Myocyte (in vitro differentiated cells): Measurements from ENCODE around the gene GPRC5C. TPM values are rescaled to one million over a fixed set of nuclear protein-coding genes. Genes with fewer than 3 reads are reported as not detected.

Experiments used
- total RNA-seq: library from RNA; depleted of rRNA; stranded (reverse); fragments of >200 nt; gene quantifications from 2 replicates; pipeline ENCODE4 v1.2.3, GENCODE V29; 2014

Gene GPRC5C
- total RNA-seq, 1 donor from 2014 or later = not detected

Other genes starting within 250 kb of the GPRC5C start
- 239 and 288 TPM in 2 replicates for gene RPL38, start 228.4 kb upstream of the GPRC5C start, total RNA-seq
- gene TTYH2, start 218.5 kb upstream of the GPRC5C start, total RNA-seq = 1.4 and 8.8 TPM in 2 replicates
- gene DNAI2, start 157.9 kb upstream of the GPRC5C start, total RNA-seq = not detected in 2 replicates
- not detected in 2 replicates for gene KIF19, start 105.9 kb upstream of the GPRC5C start, total RNA-seq
- gene BTBD17, start 70.2 kb upstream of the GPRC5C start, total RNA-seq = not detected in 2 replicates
- gene GPR142, start 64.6 kb upstream of the GPRC5C start, total RNA-seq = not detected in 2 replicates
- not detected in 2 replicates for gene CD300A, start 34.5 kb downstream of the GPRC5C start, total RNA-seq
- gene CD300LB, start 99.4 kb downstream of the GPRC5C start, total RNA-seq = not detected in 2 replicates
- gene CD300C, start 114.0 kb downstream of the GPRC5C start, total RNA-seq = not detected in 2 replicates
- gene CD300H, start 135.4 kb downstream of the GPRC5C start, total RNA-seq = not detected in 2 replicates
- gene CD300LD, start 160.2 kb downstream of the GPRC5C start, total RNA-seq = not detected in 2 replicates
- not detected in 2 replicates for gene CD300E, start 191.7 kb downstream of the GPRC5C start, total RNA-seq